WERI-Rb-1 (cell line): ENCODE results near the gene TBC1D23.

Experiments
- DNase-seq: peaks from one replicate; pipeline ENCODE4 v3.0.0-alpha.2; 2020
- H3K27ac ChIP-seq: fragments of 250-450 bp; sonication (Bioruptor Pico); 2 replicates; pipeline ENCODE4 v1.5.1; 2020; ENCODE audit warnings: mild to moderate bottlenecking, moderate library complexity
- H3K27me3 ChIP-seq: fragments of 250-450 bp; sonication (Bioruptor Pico); 2 replicates; pipeline ENCODE4 v1.5.1; 2021; ENCODE audit warnings: mild to moderate bottlenecking, low read depth, moderate library complexity; ENCODE audit not compliant: insufficient read depth, severe bottlenecking
- H3K36me3 ChIP-seq: fragments of 250-450 bp; sonication (Bioruptor Pico); 2 replicates; pipeline ENCODE4 v1.5.1; 2020; ENCODE audit warnings: mild to moderate bottlenecking, moderate library complexity
- H3K4me3 ChIP-seq: 2 replicates; pipeline ENCODE4 v1.5.1; 2011; ENCODE audit warnings: low read depth, mild to moderate bottlenecking, control low read depth, low read length
- H3K9me3 ChIP-seq: fragments of 250-450 bp; sonication (Bioruptor Pico); 2 replicates; pipeline ENCODE4 v1.5.1; 2021; ENCODE audit warnings: mild to moderate bottlenecking, moderate library complexity; ENCODE audit not compliant: severe bottlenecking
- CTCF ChIP-seq: IDR thresholded peaks from 2 replicates; pipeline ENCODE4 v1.5.1; 2011; ENCODE audit warnings: low read depth, mild to moderate bottlenecking, control low read depth, inconsistent platforms, low read length

TBC1D23 gene

GRCh38 chr3:100310355-100310965, 49.7 kb downstream of the TBC1D23 start:
- H3K36me3 ChIP-seq, result peaks cover 52% of the 10 kb centered on the region
- H3K27me3 ChIP-seq, result no peaks in the 10 kb centered on the region
- H3K9me3 ChIP-seq, result no peaks in the 10 kb centered on the region
- DNase-seq, result no peak
- TF ChIP-seq CTCF, result no peak
- no peak overlapping the region for H3K4me3 ChIP-seq
- H3K27ac ChIP-seq, result no peak overlapping the region

GRCh38 chr3:100311011-100311410, 50.2 kb downstream of the TBC1D23 start:
- Histone ChIP-seq H3K4me3 (no peak overlapping the region), H3K27me3 (no peaks in the 10 kb centered on the region), H3K9me3 (no peaks in the 10 kb centered on the region), H3K36me3 (peaks cover 47% of the 10 kb centered on the region), H3K27ac (no peak overlapping the region)
- TF ChIP-seq CTCF, result no peak
- no peak for DNase-seq

- Histone ChIP-seq H3K27me3 (no peaks in the 10 kb centered on the region), H3K9me3 (no peaks in the 10 kb centered on the region), H3K36me3 (peaks cover 34% of the 10 kb centered on the region), H3K4me3 (no peak overlapping the region), H3K27ac (no peak overlapping the region)
- peak; percentile 35; the same call in 1 of the 2 replicates for TF ChIP-seq CTCF
- peak; percentile 40 for DNase-seq
These were observed 55.9 kb downstream of the TBC1D23 start for GRCh38 chr3:100316641-100317069.

GRCh38 chr3:100317912-100318311, 57.1 kb downstream of the TBC1D23 start:
- no peaks in the 10 kb centered on the region for H3K9me3 ChIP-seq
- no peak for TF ChIP-seq CTCF

GRCh38 chr3:100319951-100320350, 59.2 kb downstream of the TBC1D23 start:
- Histone ChIP-seq H3K27me3 (no peaks in the 10 kb centered on the region), H3K36me3 (peaks cover 34% of the 10 kb centered on the region), H3K4me3 (no peak overlapping the region), H3K27ac (no peak overlapping the region), H3K9me3 (no peaks in the 10 kb centered on the region)
- TF ChIP-seq CTCF, result no peak
- no peak for DNase-seq

More at GRCh38 chr3:100317912-100318311, 57.1 kb downstream of the TBC1D23 start:
- DNase-seq, result no peak
- Histone ChIP-seq H3K4me3 (no peak overlapping the region), H3K27me3 (no peaks in the 10 kb centered on the region), H3K27ac (no peak overlapping the region), H3K36me3 (peaks cover 29% of the 10 kb centered on the region)

GRCh38 chr3:100324044-100324443, 63.3 kb downstream of the TBC1D23 start:
- no peak overlapping the region for H3K4me3 ChIP-seq
- DNase-seq, result no peak
- H3K27ac ChIP-seq, result no peak overlapping the region
- peaks cover 50% of the 10 kb centered on the region for H3K36me3 ChIP-seq
- no peak for TF ChIP-seq CTCF
- H3K27me3 ChIP-seq, result no peaks in the 10 kb centered on the region
- H3K9me3 ChIP-seq, result no peaks in the 10 kb centered on the region
